Stimulated activated CD8-positive, alpha-beta memory T cell treated with anti-CD3 and anti-CD28 coated beads, Interleukin-7, amount 100 ng/mL, for 1 hour (primary cell): Measurements from ENCODE around the gene NFATC2IP.
A peak's percentile ranks its signal among the peaks of the same experiment; 100 is the strongest.
"Not testable (repeated sequence)": the region's sequence is repeated elsewhere in the genome, so short reads cannot be mapped to it uniquely, and the experiment has no call there.

Experiments used
- DNase-seq, 2 donors: peaks; one replicate each; pipeline ENCODE4 v3.0.0-alpha.2; 2020; ENCODE audit warnings: low read depth in 2 of 2

NFATC2IP gene

DNA sequence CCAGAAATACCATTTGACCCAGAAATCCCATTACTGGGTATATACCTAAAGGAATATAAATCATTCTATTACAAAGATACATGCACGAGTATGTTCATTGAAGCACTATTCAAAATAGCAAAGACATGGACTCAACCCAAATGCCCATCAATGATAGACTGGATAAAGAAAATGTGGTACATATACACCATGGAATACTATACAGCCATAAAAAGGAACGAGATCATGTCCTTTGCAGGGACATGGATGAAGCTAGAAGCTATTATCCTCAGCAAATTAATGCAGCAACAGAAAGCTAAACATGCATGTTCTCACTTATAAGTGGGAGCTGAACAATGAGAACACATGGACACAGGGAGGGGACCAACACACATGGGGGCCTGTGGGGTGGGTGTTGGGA lies 24.5 kb upstream of the NFATC2IP start:
- not testable (repeated sequence) for DNase-seq

DNA sequence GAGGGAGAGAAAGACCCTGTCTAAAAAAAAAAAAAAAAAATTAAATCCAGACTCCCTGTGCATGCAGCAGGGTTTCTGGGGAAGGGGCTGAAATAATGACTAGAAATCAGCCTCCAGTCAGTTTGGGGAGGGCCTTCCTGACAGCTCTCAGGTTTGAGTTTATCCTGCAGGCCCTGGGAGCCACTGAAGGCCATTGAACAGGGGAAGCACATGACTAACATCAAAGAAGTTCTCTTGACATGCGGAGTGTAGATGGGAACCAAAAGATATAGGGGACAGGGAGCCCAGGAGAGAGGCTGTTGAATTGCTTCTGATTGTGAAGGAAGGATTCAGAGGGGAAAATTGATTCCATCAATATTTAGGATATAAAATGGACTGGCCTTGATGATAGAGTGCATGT lies 22.9 kb upstream of the NFATC2IP start:
- DNase-seq, result no peak

DNA sequence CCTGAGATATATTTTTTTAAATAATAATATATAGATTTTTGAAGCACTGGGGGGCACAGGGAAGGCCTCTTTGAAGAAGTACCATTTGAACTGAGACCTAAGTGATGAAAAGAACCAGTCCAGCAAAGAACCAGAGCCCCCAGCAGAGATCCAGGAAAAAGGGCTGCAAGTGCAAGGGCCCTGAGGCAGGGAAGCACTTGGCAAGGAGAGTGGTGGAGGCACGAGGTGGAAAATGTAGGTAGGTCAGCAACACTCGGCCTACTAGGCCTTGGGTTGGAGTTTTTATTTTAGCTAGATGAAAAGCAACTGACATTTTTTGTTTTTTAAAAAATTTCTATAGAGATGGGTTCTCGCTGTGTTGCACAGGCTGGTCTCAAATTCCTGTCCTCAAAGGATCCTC lies 20.5 kb upstream of the NFATC2IP start:
- no peak for DNase-seq

DNA sequence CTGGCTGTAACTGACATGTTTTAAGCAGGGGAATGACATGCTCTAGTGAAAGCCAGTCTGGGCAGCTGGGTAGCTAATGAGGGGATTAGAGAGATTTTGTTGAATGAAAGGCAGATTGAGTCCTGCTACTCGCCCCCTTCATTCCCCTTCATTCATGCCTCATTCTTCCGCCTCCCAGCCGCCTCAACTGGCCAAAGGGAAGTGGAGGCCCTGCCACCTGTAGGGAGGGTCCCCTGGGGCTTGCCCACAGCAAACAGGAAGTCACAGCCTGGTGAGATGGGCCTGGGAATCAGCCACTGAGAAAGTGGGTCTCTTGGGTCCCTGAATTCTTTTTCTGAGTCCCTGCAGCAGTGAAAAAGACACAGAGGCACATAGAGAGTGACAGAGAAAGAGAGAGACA lies 20.1 kb upstream of the NFATC2IP start:
- no peak for DNase-seq

DNA sequence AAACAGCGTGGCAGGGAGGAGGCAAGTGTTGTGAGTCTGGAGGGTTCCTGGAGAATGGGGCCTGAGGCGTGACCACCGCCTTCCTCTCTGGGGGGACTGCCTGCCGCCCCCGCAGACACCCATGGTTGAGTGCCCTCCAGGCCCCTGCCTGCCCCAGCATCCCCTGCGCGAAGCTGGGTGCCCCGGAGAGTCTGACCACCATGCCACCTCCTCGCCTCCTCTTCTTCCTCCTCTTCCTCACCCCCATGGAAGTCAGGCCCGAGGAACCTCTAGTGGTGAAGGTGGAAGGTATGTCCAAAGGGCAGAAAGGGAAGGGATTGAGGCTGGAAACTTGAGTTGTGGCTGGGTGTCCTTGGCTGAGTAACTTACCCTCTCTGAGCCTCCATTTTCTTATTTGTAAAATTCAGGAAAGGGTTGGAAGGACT lies 18.9 kb upstream of the NFATC2IP start, which contains the start of gene CD19:
Gene CD19 (plus strand): TSS at position 171 of the 425 bp plus-strand sequence. CDS start 30 bp downstream, at position 201.
- no peak for DNase-seq

DNA sequence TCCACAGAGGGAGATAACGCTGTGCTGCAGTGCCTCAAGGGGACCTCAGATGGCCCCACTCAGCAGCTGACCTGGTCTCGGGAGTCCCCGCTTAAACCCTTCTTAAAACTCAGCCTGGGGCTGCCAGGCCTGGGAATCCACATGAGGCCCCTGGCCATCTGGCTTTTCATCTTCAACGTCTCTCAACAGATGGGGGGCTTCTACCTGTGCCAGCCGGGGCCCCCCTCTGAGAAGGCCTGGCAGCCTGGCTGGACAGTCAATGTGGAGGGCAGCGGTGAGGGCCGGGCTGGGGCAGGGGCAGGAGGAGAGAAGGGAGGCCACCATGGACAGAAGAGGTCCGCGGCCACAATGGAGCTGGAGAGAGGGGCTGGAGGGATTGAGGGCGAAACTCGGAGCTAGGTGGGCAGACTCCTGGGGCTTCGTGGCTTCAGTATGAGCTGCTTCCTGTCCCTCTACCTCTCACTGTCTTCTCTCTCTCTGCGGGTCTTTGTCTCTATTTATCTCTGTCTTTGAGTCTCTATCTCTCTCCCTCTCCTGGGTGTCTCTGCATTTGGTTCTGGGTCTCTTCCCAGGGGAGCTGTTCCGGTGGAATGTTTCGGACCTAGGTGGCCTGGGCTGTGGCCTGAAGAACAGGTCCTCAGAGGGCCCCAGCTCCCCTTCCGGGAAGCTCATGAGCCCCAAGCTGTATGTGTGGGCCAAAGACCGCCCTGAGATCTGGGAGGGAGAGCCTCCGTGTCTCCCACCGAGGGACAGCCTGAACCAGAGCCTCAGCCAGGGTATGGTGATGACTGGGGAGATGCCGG lies 18.2 kb upstream of the NFATC2IP start:
- DNase-seq, result no peak

DNA sequence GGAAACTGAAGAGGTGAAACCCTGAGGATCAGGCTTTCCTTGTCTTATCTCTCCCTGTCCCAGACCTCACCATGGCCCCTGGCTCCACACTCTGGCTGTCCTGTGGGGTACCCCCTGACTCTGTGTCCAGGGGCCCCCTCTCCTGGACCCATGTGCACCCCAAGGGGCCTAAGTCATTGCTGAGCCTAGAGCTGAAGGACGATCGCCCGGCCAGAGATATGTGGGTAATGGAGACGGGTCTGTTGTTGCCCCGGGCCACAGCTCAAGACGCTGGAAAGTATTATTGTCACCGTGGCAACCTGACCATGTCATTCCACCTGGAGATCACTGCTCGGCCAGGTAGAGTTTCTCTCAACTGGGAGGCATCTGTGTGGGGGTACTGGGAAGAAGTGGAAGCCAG lies 17.6 kb upstream of the NFATC2IP start:
- DNase-seq, result no peak

DNA sequence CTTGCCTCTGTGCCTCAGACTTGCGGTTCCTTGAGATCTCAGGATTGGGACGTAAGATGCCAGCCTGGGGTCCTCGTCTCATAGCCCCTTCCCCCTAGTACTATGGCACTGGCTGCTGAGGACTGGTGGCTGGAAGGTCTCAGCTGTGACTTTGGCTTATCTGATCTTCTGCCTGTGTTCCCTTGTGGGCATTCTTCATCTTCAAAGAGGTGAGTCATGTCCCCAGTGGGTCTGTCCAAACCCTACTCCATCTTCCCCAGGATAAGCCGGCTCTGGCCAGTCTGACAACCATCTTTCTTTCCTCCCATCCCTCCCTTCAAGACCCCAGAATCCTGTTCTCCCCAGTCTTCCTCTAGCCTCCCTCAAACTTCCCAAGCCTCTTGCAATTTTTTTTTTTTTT lies 15.4 kb upstream of the NFATC2IP start:
- no peak for DNase-seq

DNA sequence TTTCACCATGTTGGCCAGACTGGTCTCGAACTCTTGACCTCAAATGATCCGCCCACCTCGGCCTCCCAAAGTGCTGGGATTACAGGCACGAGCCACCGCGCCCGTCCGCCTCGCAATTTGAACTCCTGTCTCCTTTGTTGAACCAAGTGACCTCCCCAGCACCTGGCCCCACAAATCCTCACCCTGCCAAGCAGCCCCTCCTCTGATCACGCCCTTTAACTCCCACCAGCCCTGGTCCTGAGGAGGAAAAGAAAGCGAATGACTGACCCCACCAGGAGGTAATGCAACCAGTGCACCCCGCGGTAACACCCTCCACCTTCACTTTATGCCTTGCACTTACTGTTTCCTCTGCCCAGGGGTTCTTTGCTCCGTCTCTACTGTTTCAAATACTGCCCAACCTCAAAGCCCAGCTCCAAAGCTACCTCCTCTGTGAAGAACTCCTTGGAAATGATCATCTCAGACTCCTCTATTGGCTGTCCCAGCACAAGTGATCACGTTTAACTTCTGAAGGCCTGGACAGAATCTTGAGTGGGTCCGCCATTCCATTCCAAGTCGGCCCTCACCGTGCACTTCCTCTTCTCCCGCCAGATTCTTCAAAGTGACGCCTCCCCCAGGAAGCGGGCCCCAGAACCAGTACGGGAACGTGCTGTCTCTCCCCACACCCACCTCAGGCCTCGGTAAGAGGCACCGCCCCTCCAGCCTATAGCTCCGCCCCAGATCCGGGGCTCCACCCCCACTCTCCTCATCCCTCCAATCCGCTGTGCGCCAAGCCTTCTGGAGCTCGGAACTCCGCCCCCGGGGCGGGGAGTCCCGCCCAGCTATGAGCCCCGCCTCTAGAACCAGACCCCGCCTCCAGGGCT lies 14.6 kb upstream of the NFATC2IP start:
- DNase-seq, result peak; percentile 50 to 66

DNA sequence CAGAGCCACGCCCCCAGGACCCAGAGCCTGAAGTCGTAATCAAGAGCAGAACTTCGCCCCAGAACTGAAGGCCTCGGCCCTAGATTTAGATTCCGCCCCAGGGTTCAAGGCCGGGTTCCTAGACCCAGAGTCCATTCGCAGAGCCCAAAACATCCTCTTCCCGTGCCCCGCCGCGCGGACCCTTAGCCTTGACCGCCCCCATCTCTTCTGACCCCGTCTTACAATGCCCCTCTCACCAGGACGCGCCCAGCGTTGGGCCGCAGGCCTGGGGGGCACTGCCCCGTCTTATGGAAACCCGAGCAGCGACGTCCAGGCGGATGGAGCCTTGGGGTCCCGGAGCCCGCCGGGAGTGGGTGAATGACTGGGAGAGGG lies 14.0 kb upstream of the NFATC2IP start:
- no peak for DNase-seq

DNA sequence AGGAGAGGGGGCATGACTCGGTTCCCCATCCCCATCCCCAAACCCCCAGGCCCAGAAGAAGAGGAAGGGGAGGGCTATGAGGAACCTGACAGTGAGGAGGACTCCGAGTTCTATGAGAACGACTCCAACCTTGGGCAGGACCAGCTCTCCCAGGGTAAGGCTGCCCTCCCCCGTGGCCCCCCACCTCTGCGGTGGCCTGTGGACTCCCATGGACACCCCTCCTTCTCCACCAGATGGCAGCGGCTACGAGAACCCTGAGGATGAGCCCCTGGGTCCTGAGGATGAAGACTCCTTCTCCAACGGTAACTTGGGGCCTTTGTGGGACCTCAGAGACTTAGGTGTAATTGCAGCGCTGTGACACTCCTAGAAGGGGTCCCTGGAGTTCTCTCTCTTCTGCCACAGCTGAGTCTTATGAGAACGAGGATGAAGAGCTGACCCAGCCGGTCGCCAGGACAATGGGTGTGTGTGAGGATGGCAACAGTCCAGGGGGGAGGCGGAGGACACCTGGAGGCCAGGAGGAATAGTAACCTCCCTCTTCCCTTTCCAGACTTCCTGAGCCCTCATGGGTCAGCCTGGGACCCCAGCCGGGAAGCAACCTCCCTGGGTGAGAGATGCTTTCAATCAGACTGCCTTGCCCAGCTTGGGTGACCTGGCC lies 13.4 kb upstream of the NFATC2IP start:
- DNase-seq, result no peak

DNA sequence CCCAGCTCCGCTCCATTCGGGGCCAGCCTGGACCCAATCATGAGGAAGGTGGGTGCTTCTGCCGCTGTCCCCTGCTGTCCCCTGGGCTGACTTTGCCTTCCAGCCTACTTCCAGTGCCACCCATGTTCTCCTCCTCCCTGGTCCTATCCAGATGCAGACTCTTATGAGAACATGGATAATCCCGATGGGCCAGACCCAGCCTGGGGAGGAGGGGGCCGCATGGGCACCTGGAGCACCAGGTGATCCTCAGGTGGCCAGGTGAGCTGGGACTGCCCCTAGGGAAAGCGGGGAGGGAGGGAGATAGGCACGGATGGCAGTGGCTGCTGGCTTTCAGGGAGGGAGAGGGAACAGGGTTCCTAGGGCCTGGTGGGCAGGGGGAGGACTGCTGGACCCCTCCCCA lies 12.0 kb upstream of the NFATC2IP start:
- DNase-seq, result no peak

DNA sequence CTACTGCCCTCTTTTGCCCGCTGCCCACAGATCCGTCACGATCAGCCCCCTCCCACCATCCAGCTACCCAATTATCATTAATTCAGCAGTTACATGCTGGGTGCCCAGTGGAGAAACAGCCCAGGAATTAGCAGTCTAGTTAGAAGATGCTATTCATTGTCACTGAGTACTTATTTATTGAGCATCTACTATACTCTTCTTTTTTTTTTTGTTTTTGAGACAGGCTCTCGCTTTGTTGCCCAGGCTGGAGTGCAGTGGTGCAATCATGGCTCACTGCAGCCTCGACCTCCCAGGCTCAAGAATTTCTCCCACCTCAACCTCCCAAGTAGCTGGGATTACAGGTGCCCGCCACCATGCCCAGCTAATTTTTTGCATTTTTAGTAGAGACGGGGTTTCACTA lies 10.9 kb upstream of the NFATC2IP start:
- DNase-seq, result not testable (repeated sequence)

DNA sequence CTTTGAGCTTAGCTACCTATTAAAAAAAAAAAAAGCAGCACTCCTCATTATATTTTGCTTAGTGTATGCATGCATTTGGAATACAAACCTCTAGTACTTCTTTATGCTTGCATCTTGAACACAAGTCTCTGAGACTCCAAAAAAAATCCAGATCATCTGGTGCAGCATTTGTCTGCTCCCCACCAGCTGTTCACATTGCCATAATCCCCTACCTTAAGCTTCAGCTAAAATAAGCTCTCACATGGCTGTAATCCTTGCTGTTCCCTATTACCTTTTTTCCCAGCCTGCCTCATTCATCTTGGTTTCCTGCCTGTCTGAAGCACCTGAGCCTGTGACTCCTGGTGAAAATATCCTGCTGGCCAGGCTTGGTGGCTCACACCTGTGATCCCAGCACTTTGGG lies 7.5 kb upstream of the NFATC2IP start:
- no peak for DNase-seq

DNA sequence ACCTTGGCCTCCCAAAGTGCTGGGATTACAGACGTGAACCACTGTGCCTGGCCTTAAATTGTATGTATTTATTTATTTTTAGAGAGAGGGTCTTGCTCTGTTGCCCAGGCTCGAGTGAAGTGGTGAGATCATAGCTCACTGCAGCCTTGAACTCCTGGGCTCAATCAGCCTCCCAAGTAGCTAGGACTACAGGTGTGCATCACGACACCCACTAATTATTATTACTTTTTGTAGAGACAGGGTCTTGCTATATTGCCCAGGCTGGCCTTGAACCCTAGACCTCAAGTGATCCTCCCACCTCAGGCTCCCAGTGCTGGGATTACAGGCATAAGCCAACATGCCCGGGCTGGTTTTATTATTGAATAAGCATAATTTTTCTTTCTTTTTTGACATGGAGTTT lies 4.1 kb upstream of the NFATC2IP start:
- DNase-seq, result no peak

DNA sequence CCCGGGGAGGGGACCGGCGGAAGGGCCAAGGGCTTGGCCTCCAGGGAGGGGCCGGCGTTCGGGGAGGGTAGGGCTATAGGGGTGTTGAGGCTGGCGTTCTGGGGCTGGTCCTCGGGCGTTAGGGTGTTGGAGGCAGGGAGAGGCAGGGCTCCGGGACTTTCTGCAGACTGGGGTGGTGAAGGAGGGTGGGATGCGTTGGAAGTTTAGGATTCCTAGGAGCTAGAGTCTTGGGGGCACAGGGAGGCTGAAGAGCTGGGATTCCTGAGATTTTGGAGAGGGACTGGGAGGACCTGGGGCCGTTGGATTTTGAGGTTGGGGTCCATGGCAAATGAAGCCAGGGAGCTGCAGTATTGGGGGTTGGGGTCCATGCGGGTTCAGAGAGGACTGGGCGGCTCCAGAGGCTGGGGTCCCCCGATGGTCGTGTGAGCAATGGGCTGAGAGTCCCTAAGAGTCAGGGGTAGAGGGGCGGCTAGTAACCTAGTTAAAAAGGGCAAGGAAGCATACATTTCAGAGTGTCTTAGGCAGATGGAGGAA lies 740 bp downstream of the NFATC2IP start:
- no peak for DNase-seq

DNA sequence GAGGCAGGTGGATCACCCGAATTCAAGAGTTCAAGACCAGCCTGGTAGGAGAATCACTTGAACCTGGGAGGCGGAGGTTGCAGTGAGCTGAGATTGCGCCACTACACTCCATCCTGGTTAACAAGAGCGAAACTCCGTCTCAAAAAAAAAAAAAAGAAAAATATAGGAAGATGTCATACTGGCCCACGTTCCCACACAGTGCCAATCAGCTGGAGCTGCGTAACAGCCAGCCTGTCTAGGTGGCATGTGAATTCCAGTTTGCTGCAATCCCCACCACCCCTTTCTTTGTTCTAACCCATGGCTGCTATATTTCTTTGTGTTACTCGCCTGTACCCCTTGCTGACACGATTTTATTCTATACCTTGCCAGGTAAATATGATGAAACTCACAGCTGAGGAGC lies 7.5 kb downstream of the NFATC2IP start:
- DNase-seq, result no peak

DNA sequence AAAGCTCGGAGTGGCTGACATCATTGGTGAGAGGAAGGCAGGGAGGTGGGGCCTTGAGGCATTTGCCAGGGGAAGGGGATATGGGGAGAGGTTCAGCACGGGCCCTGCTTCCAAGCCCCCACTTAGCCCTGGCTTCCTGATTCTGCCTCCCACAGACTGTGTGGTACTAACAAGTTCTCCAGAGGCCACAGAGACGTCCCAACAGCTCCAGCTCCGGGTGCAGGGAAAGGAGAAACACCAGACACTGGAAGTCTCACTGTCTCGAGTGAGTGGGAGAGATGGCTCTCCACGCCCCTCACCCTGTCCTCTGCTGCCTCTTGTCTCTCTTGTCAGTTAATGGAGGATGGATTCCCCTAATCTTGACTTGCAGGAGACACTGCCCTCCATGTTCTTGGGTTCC lies 8.1 kb downstream of the NFATC2IP start:
- no peak for DNase-seq

DNA sequence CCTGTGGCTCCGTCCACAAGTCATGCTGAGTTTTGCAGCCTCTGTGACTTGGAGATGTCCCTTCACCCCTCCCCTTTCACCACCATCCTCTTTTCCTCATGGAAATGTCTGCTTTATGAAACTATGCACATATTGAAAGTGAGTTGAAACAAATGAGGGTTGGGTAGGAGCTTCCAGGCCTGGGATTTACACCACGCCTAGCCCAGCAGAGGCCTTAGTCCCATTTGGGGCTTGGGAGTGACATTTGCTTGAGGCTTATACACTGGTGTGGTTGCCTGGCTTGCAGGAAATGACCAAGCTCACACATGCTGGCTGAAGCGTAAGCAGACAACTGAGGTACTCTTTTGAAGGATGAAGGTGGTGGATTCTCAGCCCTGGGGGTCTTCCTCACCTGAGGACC lies 13.3 kb downstream of the NFATC2IP start:
- DNase-seq, result no peak

DNA sequence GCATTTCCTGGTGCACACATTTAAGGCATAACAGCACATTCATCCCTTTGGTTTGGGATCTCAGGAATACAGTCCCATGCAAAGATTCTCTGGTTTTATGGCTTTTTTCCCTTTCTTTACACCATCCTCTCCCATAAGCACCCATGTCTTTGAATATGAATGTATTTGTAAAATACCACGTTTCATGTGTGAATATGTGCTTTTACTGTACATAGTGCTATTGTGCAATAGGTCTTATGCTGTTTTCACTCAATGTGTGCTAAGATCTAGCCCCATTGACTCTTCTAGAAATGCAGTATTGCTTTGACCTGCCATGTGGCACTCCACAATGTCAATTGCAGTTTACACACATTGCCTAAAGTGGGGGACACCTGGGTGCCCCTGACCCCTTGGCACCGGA lies 13.8 kb downstream of the NFATC2IP start:
- DNase-seq, result no peak

DNA sequence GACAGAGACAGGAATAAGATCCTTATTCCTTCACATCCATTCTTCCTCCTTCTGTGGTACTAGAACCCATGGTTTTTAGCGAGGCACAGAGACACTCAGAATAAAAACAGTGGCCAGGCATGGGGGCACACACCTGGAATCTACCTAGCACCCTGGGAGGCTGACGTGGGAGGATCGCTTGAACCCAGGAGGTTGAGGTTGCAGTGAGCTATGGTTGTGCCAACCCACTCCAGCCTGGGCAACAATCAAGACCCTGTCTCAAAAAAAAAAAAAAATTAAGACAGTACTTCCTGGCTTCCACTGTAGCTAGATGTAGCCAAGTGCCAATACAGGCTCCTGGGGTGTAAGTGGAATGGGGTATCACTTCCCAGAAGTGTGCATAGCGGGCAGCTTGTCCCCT lies 16.4 kb downstream of the NFATC2IP start:
- DNase-seq, result no peak

DNA sequence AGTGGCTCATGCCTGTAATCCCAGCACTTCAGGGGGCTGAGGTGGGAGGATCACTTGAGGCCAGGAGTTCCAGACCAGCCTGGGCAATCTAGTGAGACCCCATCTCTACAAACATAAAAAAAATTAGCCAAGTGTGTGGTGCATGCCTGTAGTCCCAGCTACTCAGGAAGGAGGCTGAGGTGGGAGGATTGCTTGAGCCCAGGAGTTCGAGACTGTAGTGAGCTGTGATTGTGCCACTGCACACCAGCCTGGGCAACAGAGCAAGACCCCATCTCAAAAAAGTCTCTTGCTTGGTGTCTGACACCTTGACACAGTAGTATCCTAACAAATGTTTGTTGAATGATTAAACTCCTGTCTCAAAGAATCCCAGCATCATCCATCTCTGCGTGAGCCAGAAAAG lies 19.0 kb downstream of the NFATC2IP start:
- DNase-seq, result not testable (repeated sequence)
